ENCODE results near the gene LCN6.

DNA sequence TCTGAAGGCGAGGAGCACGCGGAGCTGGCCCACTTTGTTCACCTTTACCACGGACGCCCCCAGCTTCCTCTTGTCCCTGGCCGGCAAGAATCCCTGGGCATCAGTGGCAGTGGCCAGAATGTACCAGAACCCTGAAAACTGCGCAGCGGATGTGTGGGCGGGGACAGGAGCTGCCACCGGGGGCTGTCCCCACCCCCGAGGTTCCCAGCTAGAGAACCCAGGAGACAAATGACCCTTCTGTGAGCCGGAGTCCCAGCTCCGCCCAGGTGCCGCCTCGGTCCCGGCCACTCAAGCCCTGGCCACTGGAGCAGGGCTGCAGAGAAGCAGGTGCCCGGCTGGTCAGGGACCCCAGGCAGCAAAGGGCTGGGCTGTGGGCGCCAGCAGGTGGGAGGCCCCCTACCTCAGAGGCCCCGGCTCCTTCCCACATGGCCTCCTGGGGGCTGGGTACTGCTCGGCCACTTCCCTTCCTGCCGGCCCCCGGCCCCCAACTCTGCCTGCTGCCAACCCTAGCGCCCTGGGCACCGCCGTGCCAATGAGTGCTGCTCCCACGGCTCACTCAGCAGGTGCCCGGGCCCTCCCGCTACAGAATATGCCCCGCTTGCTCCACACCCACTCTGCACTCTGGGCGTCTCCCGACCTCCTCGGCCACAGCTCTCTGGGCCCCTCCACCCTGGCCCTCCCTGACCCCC, 6.3 kb downstream of the LCN6 start:
- TF ChIP-seq, protein P1, sequence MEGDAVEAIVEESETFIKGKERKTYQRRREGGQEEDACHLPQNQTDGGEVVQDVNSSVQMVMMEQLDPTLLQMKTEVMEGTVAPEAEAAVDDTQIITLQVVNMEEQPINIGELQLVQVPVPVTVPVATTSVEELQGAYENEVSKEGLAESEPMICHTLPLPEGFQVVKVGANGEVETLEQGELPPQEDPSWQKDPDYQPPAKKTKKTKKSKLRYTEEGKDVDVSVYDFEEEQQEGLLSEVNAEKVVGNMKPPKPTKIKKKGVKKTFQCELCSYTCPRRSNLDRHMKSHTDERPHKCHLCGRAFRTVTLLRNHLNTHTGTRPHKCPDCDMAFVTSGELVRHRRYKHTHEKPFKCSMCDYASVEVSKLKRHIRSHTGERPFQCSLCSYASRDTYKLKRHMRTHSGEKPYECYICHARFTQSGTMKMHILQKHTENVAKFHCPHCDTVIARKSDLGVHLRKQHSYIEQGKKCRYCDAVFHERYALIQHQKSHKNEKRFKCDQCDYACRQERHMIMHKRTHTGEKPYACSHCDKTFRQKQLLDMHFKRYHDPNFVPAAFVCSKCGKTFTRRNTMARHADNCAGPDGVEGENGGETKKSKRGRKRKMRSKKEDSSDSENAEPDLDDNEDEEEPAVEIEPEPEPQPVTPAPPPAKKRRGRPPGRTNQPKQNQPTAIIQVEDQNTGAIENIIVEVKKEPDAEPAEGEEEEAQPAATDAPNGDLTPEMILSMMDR (conservative IDR thresholded peaks at IDR 0.05 in 1 of 2, IDR thresholded peaks at IDR 0.05 in 1 of 2; ENCODE audit: extremely low read depth in 1 of 2, insufficient read depth in 1 of 2, low read depth in 1 of 2, low read length in 2 of 2) = no peak
- TF ChIP-seq EZH2 (IDR thresholded peaks at IDR 0.05; ENCODE audit: borderline replicate concordance, low read length) = no peak
